ENCODE results near the gene KCNK10.

Gene KCNK10

DNA sequence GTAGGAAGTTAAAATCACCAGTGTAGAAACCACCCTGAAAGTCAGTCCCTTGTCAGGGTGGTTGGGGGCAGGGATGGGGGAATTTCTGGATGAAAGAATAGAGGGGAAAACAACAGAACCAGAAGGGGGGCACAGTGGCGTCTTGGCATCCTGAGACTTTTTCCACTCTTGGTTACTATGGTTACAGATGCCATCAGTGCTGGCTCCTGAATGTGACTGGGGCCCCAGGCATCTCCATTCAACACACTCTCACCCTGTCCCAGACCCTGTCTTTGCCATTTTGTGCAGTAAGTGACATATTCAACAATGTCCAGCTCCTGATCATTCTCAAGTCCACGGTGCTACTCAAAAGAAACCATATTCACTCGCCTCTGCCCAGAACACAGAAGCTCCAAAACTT, 11.3 kb downstream of the KCNK10 start:
- Histone ChIP-seq H3F3A (ENCODE audit: insufficient read depth, low read length) (no peaks in the 10 kb centered on the region), H3K4me1 (ENCODE audit: insufficient read depth, low read length, severe bottlenecking) (no peaks in the 10 kb centered on the region), H4K20me1 (ENCODE audit: insufficient read depth, low read length) (no peaks in the 10 kb centered on the region), H3K9ac (ENCODE audit: low read length) (no peak overlapping the region), H3K36me3 (ENCODE audit: insufficient read depth, low read length) (no peaks in the 10 kb centered on the region), H3K27me3 (ENCODE audit: insufficient read depth, low read length) (peaks cover 5% of the 10 kb centered on the region; the same call in 1 of the 2 replicates), H3K79me2 (ENCODE audit: insufficient read depth, low read length) (no peaks in the 10 kb centered on the region), H3K4me2 (ENCODE audit: low read length) (no peak overlapping the region), H3K9me3 (ENCODE audit: low read length) (no peaks in the 10 kb centered on the region), H3K9me2 (ENCODE audit: low read depth, low read length) (no peaks in the 10 kb centered on the region), H3K4me3 (ENCODE audit: low read depth, low read length, poor library complexity, severe bottlenecking) (no peak overlapping the region), H2AFZ (ENCODE audit: low read length) (no peak overlapping the region), H3K27ac (ENCODE audit: low read depth, low read length, poor library complexity, severe bottlenecking) (no peak overlapping the region)
- no peak for TF ChIP-seq EZH2 (IDR thresholded peaks at IDR 0.05; ENCODE audit: borderline replicate concordance, low read length)
- TF ChIP-seq, protein P1, sequence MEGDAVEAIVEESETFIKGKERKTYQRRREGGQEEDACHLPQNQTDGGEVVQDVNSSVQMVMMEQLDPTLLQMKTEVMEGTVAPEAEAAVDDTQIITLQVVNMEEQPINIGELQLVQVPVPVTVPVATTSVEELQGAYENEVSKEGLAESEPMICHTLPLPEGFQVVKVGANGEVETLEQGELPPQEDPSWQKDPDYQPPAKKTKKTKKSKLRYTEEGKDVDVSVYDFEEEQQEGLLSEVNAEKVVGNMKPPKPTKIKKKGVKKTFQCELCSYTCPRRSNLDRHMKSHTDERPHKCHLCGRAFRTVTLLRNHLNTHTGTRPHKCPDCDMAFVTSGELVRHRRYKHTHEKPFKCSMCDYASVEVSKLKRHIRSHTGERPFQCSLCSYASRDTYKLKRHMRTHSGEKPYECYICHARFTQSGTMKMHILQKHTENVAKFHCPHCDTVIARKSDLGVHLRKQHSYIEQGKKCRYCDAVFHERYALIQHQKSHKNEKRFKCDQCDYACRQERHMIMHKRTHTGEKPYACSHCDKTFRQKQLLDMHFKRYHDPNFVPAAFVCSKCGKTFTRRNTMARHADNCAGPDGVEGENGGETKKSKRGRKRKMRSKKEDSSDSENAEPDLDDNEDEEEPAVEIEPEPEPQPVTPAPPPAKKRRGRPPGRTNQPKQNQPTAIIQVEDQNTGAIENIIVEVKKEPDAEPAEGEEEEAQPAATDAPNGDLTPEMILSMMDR (IDR thresholded peaks at IDR 0.05; ENCODE audit: low read length): no peak

DNA sequence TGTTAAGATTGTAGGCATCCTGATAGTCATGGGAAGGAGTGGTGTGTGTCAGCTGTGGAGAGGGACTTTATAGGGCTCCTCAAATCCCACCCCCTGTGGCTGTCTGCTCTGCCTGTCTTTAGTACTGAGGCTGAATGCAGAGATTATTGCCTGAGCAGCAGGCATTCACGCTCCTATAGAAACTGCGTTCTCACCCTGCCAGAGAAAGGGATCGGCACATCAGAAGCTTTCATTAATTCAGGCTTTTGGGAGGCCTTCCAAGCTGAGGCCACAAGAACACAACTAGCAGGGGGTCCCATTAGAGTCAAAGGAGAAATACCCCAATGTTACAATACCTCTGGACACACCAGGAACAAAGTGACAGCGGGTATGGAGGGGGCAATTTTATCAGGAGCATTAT, 12.6 kb downstream of the KCNK10 start:
- Histone ChIP-seq H3K9ac (ENCODE audit: low read length) (no peak overlapping the region), H3K27ac (ENCODE audit: low read depth, low read length, poor library complexity, severe bottlenecking) (no peak overlapping the region), H3K4me3 (ENCODE audit: low read depth, low read length, poor library complexity, severe bottlenecking) (no peak overlapping the region), H4K20me1 (ENCODE audit: insufficient read depth, low read length) (no peaks in the 10 kb centered on the region), H3K4me2 (ENCODE audit: low read length) (no peak overlapping the region), H3K36me3 (ENCODE audit: insufficient read depth, low read length) (no peaks in the 10 kb centered on the region), H3K4me1 (ENCODE audit: insufficient read depth, low read length, severe bottlenecking) (no peaks in the 10 kb centered on the region), H3K9me2 (ENCODE audit: low read depth, low read length) (no peaks in the 10 kb centered on the region), H3K79me2 (ENCODE audit: insufficient read depth, low read length) (no peaks in the 10 kb centered on the region), H3K9me3 (ENCODE audit: low read length) (no peaks in the 10 kb centered on the region), H3K27me3 (ENCODE audit: insufficient read depth, low read length) (peaks cover 5% of the 10 kb centered on the region; the same call in 1 of the 2 replicates), H3F3A (ENCODE audit: insufficient read depth, low read length) (no peaks in the 10 kb centered on the region), H2AFZ (ENCODE audit: low read length) (no peak overlapping the region)
- TF ChIP-seq EZH2 (IDR thresholded peaks at IDR 0.05; ENCODE audit: borderline replicate concordance, low read length): no peak
- TF ChIP-seq, protein P1 (IDR thresholded peaks at IDR 0.05; ENCODE audit: low read length): no peak

DNA sequence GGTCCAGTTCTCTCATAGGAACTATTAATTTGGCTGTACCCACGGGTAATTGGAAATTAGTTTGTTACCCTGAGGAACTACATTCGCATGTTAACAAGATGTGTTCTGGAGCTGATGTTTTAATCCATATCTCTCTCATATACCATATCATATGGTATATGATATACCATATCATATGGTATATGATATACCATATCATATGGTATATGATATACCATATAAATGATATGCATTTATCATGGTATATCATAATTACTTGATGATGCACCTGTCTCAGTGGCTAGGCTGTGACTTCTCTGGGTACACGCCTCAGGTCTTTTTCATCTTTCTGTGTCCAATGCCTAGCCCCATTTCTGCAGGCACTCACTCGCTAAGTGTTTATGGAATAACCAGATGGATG, 13.0 kb downstream of the KCNK10 start:
- no peak for TF ChIP-seq EZH2 (IDR thresholded peaks at IDR 0.05; ENCODE audit: borderline replicate concordance, low read length)
- TF ChIP-seq, protein P1 (IDR thresholded peaks at IDR 0.05; ENCODE audit: low read length): no peak
- Histone ChIP-seq H3K36me3 (ENCODE audit: insufficient read depth, low read length) (no peaks in the 10 kb centered on the region), H3K27me3 (ENCODE audit: insufficient read depth, low read length) (peaks cover 5% of the 10 kb centered on the region; the same call in 1 of the 2 replicates), H4K20me1 (ENCODE audit: insufficient read depth, low read length) (no peaks in the 10 kb centered on the region), H3K9me2 (ENCODE audit: low read depth, low read length) (no peaks in the 10 kb centered on the region), H3K27ac (ENCODE audit: low read depth, low read length, poor library complexity, severe bottlenecking) (no peak overlapping the region), H2AFZ (ENCODE audit: low read length) (no peak overlapping the region), H3K4me1 (ENCODE audit: insufficient read depth, low read length, severe bottlenecking) (no peaks in the 10 kb centered on the region), H3K79me2 (ENCODE audit: insufficient read depth, low read length) (no peaks in the 10 kb centered on the region), H3K9me3 (ENCODE audit: low read length) (no peaks in the 10 kb centered on the region), H3K4me2 (ENCODE audit: low read length) (no peak overlapping the region), H3F3A (ENCODE audit: insufficient read depth, low read length) (no peaks in the 10 kb centered on the region), H3K4me3 (ENCODE audit: low read depth, low read length, poor library complexity, severe bottlenecking) (no peak overlapping the region), H3K9ac (ENCODE audit: low read length) (no peak overlapping the region)

All from OCI-LY1 (cell line).